ENCODE results near the gene LIPT2. TPM values are rescaled to one million over a fixed set of nuclear protein-coding genes. Genes with fewer than 3 reads are reported as not detected.

Gene LIPT2
- total and polyA plus RNA-seq, 8 donors, result 0.71 to 4.1 (median 1.6) TPM

- Histone ChIP-seq H3K4me1 (peaks cover 0 to 3% (median 0%) of the 10 kb centered on the region in 3 donors), H3K9me3 (no peaks in the 10 kb centered on the region), H3K27ac (no peak overlapping the region), H3K4me3 (no peak overlapping the region), H3K36me3 (no peaks in the 10 kb centered on the region), H3K27me3 (no peaks in the 10 kb centered on the region)
- ATAC-seq (no peak), DNase-seq (no peak), FAIRE-seq (no peak)
- intact Hi-C loops (cut with DNase I), result no loop called here
- WGBS, 2 donors, result 73 to 83% methylated on average over 5 of the region's 5 CpGs
- TF ChIP-seq CTCF (IDR thresholded peaks at IDR 0.05), result no peak
Measured at GRCh38 chr11:74471668-74472429, 21.7 kb downstream of the LIPT2 start.

GRCh38 chr11:74471037-74471436 is 22.5 kb downstream of the LIPT2 start:
- intact Hi-C loops (cut with DNase I), result no loop called here
- Histone ChIP-seq H3K27me3 (no peaks in the 10 kb centered on the region), H3K4me3 (no peak overlapping the region), H3K9me3 (no peaks in the 10 kb centered on the region), H3K4me1 (peaks cover 0 to 3% (median 0%) of the 10 kb centered on the region in 3 donors), H3K27ac (no peak overlapping the region), H3K36me3 (no peaks in the 10 kb centered on the region)
- TF ChIP-seq CTCF (IDR thresholded peaks at IDR 0.05), result no peak
- ATAC-seq (no peak), DNase-seq (no peak), FAIRE-seq (no peak)
- WGBS, 2 donors, result 98 to 100% methylated on average over 1 of the region's 1 CpG

GRCh38 chr11:74470526-74470925 is 23.0 kb downstream of the LIPT2 start:
- WGBS, 2 donors, result 75 to 91% methylated on average over 2 of the region's 2 CpGs
- FAIRE-seq, result no peak
- no peak overlapping the region for H3K4me3 ChIP-seq
- ATAC-seq, result no peak
- no peak for DNase-seq
- H3K27me3 ChIP-seq, result no peaks in the 10 kb centered on the region
- no peak for TF ChIP-seq CTCF (IDR thresholded peaks at IDR 0.05)
- H3K9me3 ChIP-seq, result no peaks in the 10 kb centered on the region
- H3K27ac ChIP-seq, result no peak overlapping the region
- intact Hi-C loops (cut with DNase I), result no loop called here
- peaks cover 0 to 3% (median 0%) of the 10 kb centered on the region in 3 donors for H3K4me1 ChIP-seq
- H3K36me3 ChIP-seq, result no peaks in the 10 kb centered on the region

- no peaks in the 10 kb centered on the region for H3K27me3 ChIP-seq
- intact Hi-C loops (cut with DNase I), result loop anchor here in 1 of 3 donors (10.0 kb wide), 1 partner anchor 86 kb away; no protein-coding TSS in a partner anchor
- ATAC-seq (no peak), DNase-seq (no peak), FAIRE-seq (no peak)
- H3K27ac ChIP-seq, result no peak overlapping the region
- H3K4me3 ChIP-seq, result no peak overlapping the region
- no peaks in the 10 kb centered on the region for H3K9me3 ChIP-seq
- H3K36me3 ChIP-seq, result no peaks in the 10 kb centered on the region
- peaks cover 0 to 3% (median 0%) of the 10 kb centered on the region in 3 donors for H3K4me1 ChIP-seq
- no peak for TF ChIP-seq CTCF (IDR thresholded peaks at IDR 0.05)
- 75 to 78% methylated on average over 1 of the region's 1 CpG for WGBS, 2 donors
Measured at GRCh38 chr11:74468936-74469335, 24.6 kb downstream of the LIPT2 start.

GRCh38 chr11:74468521-74468920 is 25.0 kb downstream of the LIPT2 start:
- ATAC-seq, result no peak

More at GRCh38 chr11:74468521-74468920, 25.0 kb downstream of the LIPT2 start:
- Histone ChIP-seq H3K27me3 (no peaks in the 10 kb centered on the region), H3K27ac (no peak overlapping the region), H3K4me3 (no peak overlapping the region), H3K36me3 (no peaks in the 10 kb centered on the region), H3K4me1 (peaks cover 0 to 3% (median 0%) of the 10 kb centered on the region in 3 donors), H3K9me3 (no peaks in the 10 kb centered on the region)
- DNase-seq (no peak), FAIRE-seq (no peak)
- TF ChIP-seq CTCF (IDR thresholded peaks at IDR 0.05), result no peak
- intact Hi-C loops (cut with DNase I), result loop anchor here in 1 of 3 donors (10.0 kb wide), 1 partner anchor 86 kb away; no protein-coding TSS in a partner anchor

All from pancreas (tissue), 10 donors.